Liver (tissue), 9 donors: Measurements from ENCODE around the gene NOL4L. TPM values are rescaled to one million over a fixed set of nuclear protein-coding genes. Genes with fewer than 3 reads are reported as not detected.

Experiments used
- DNase-seq: peaks from one replicate; pipeline ENCODE4 v3.0.0-alpha.2; 2017; ENCODE audit warnings: low spot score
- H3K27ac ChIP-seq, 2 donors: one replicate each; pipeline ENCODE4 v1.7.0; 2013; ENCODE audit warnings: inconsistent platforms in 2 of 2, low read length in 2 of 2, control low read depth in 1 of 2, low read depth in 1 of 2, mild to moderate bottlenecking in 1 of 2
- H3K27me3 ChIP-seq, 4 donors: one replicate each; pipeline versions ENCODE4 v1.6.1 to v1.7.0; 2013; ENCODE audit warnings: low read length in 3 of 4, inconsistent platforms in 1 of 4, mild to moderate bottlenecking in 1 of 4, moderate library complexity in 1 of 4; ENCODE audit not compliant: control insufficient read depth in 4 of 4, insufficient read depth in 4 of 4
- H3K36me3 ChIP-seq, 4 donors: one replicate each; pipeline versions ENCODE4 v1.6.1 to v1.7.0; 2013; ENCODE audit warnings: low read length in 3 of 4, mild to moderate bottlenecking in 3 of 4, low read depth in 1 of 4, moderate library complexity in 1 of 4; ENCODE audit not compliant: control insufficient read depth in 4 of 4, insufficient read depth in 3 of 4
- H3K4me1 ChIP-seq, 4 donors: one replicate each; pipeline versions ENCODE4 v1.6.1 to v1.7.0; 2013; ENCODE audit warnings: low read length in 3 of 4, mild to moderate bottlenecking in 3 of 4, moderate library complexity in 1 of 4; ENCODE audit not compliant: control insufficient read depth in 4 of 4, insufficient read depth in 4 of 4
- H3K4me3 ChIP-seq, 3 donors: one replicate each; pipeline versions ENCODE4 v1.6.1 to v1.7.0; 2013; ENCODE audit warnings: low read length in 3 of 3, control low read depth in 1 of 3, low read depth in 1 of 3, mild to moderate bottlenecking in 1 of 3
- H3K9ac ChIP-seq, 2 donors: one replicate each; pipeline ENCODE4 v1.7.0; 2013; ENCODE audit warnings: low read length in 2 of 2, mild to moderate bottlenecking in 2 of 2, moderate library complexity in 2 of 2, control low read depth in 1 of 2, low read depth in 1 of 2
- H3K9me3 ChIP-seq, 4 donors: one replicate each; pipeline versions ENCODE4 v1.6.1 to v1.7.0; 2013; ENCODE audit warnings: low read length in 3 of 4; ENCODE audit not compliant: control insufficient read depth in 4 of 4
- FOXA1 ChIP-seq: IDR thresholded peaks from 2 replicates; pipeline ENCODE4 v1.6.1; 2016; ENCODE audit warnings: antibody characterized with exemption
- FOXA2 ChIP-seq: IDR thresholded peaks from 2 replicates; pipeline ENCODE4 v1.6.1; 2016; ENCODE audit warnings: antibody characterized with exemption
- GABPA ChIP-seq, 2 donors: IDR thresholded peaks in 1 of 2; conservative IDR thresholded peaks in 1 of 2; 2 replicates each; pipeline ENCODE4 v1.6.1; 2016; ENCODE audit warnings: antibody characterized with exemption in 2 of 2, mild to moderate bottlenecking in 1 of 2, moderate library complexity in 1 of 2
- NR2F2 ChIP-seq: IDR thresholded peaks from 2 replicates; pipeline ENCODE4 v1.6.1; 2016; ENCODE audit warnings: antibody characterized with exemption
- RXRA ChIP-seq, 2 donors: IDR thresholded peaks; 2 replicates each; pipeline ENCODE4 v1.6.1; 2017 to 2018; ENCODE audit warnings: antibody characterized with exemption in 2 of 2, mild to moderate bottlenecking in 1 of 2
- YY1 ChIP-seq: IDR thresholded peaks from 2 replicates; pipeline ENCODE4 v1.6.1; 2016; ENCODE audit warnings: antibody characterized with exemption, mild to moderate bottlenecking
- WGBS: extraction: QIAGEN DNeasy Blood & Tissue Kit; methylation state at CpG from one replicate; pipeline ENCODE4 v1.1.7; 2013; 5-methylcytosine and 5-hydroxymethylcytosine counted together
- polyA plus RNA-seq, 2 donors: library from polyadenylated mRNA; stranded (reverse) in 1 of 2; unstranded in 1 of 2; fragments of 200-250 nt in 1 of 2; fragments of >200 nt in 1 of 2; fragmentation: Nextera tagmentation in 1 of 2; extraction: Ambion mirVana in 1 of 2; gene quantifications; one replicate each; pipeline versions ENCODE4 v1.2.1 to v1.2.3, GENCODE V29; 2013 to 2015
- total RNA-seq, 2 donors: library from RNA; depleted of rRNA; stranded (reverse); fragments of >200 nt; gene quantifications; one replicate each; pipeline ENCODE4 v1.2.3, GENCODE V29; 2014
- TF ChIP-seq, protein P1 (sequence below): IDR thresholded peaks from 2 replicates; pipeline ENCODE4 v1.6.1; 2016; ENCODE audit warnings: antibody characterized with exemption, mild to moderate bottlenecking
- TF ChIP-seq, protein P2 (sequence below): IDR thresholded peaks from 2 replicates; pipeline ENCODE4 v1.6.1; 2016; ENCODE audit warnings: antibody characterized with exemption
- donor health status: healthy.
- donor health status: healthy.
- donor health status: healthy.
- donor health status: healthy.
- donor health status: healthy.

NOL4L gene
- total and polyA plus RNA-seq, 4 donors = 2.2 to 6.8 (median 4.3) TPM

GRCh38 chr20:32539817-32540675 lies 45.1 kb downstream of the NOL4L start (continued):
- TF ChIP-seq, protein P1, sequence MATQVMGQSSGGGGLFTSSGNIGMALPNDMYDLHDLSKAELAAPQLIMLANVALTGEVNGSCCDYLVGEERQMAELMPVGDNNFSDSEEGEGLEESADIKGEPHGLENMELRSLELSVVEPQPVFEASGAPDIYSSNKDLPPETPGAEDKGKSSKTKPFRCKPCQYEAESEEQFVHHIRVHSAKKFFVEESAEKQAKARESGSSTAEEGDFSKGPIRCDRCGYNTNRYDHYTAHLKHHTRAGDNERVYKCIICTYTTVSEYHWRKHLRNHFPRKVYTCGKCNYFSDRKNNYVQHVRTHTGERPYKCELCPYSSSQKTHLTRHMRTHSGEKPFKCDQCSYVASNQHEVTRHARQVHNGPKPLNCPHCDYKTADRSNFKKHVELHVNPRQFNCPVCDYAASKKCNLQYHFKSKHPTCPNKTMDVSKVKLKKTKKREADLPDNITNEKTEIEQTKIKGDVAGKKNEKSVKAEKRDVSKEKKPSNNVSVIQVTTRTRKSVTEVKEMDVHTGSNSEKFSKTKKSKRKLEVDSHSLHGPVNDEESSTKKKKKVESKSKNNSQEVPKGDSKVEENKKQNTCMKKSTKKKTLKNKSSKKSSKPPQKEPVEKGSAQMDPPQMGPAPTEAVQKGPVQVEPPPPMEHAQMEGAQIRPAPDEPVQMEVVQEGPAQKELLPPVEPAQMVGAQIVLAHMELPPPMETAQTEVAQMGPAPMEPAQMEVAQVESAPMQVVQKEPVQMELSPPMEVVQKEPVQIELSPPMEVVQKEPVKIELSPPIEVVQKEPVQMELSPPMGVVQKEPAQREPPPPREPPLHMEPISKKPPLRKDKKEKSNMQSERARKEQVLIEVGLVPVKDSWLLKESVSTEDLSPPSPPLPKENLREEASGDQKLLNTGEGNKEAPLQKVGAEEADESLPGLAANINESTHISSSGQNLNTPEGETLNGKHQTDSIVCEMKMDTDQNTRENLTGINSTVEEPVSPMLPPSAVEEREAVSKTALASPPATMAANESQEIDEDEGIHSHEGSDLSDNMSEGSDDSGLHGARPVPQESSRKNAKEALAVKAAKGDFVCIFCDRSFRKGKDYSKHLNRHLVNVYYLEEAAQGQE = no peak
- TF ChIP-seq GABPA (IDR thresholded peaks at IDR 0.05 in 1 of 2, conservative IDR thresholded peaks at IDR 0.05 in 1 of 2) (no peak), FOXA1 (no peak), YY1 (no peak)

GRCh38 chr20:32539026-32539816 lies 45.9 kb downstream of the NOL4L start:
- WGBS = 64% methylated on average over 13 of the region's 13 CpGs
- Histone ChIP-seq H3K27me3 (no peaks in the 10 kb centered on the region), H3K36me3 (no peaks in the 10 kb centered on the region), H3K9me3 (no peaks in the 10 kb centered on the region), H3K4me1 (peaks cover 0 to 21% (median 8%) of the 10 kb centered on the region in 4 donors), H3K4me3 (no peak overlapping the region), H3K9ac (no peak overlapping the region), H3K27ac (peak overlapping the region; percentile 3 to 25)
- TF ChIP-seq, protein P2, sequence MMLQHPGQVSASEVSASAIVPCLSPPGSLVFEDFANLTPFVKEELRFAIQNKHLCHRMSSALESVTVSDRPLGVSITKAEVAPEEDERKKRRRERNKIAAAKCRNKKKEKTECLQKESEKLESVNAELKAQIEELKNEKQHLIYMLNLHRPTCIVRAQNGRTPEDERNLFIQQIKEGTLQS = no peak
- TF ChIP-seq NR2F2 = peak; percentile 6
- DNase-seq = peak; percentile 59

DNA sequence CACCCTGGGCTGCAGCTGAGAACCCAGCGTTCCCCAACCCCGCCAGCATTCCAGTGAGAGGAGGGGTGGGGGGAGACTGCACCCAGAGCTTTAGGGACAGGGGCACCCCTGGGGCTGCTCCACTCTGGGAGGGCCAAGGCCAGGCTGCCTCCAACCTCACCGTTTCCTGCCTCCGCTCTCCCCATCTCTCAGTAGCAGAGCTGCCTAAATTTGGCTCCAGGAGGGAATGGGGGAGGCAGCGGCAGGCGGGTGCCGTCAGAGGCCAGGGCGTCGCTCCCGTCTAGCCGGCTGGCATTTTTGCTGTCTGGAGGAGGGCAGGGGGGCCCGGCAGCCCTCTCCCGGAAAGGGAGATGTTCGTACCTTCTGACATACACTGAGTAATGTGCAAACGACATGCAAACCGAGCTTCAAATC lies 46.6 kb downstream of the NOL4L start:
- H3K4me1 ChIP-seq = peaks cover 0 to 21% (median 8%) of the 10 kb centered on the region in 4 donors
- WGBS = 26% methylated on average over 16 of the region's 16 CpGs

More for the DNA sequence above, 46.6 kb downstream of the NOL4L start:
- Histone ChIP-seq H3K9me3 (no peaks in the 10 kb centered on the region), H3K4me3 (no peak overlapping the region), H3K36me3 (no peaks in the 10 kb centered on the region), H3K9ac (no peak overlapping the region), H3K27ac (peak overlapping the region in 1 of 2 donors; percentile 20), H3K27me3 (no peaks in the 10 kb centered on the region)
- TF ChIP-seq FOXA2 = no peak
- TF ChIP-seq RXRA (IDR thresholded peaks at IDR 0.05) = peak in 1 of 2 donors; percentile 4
- no peak for DNase-seq
